Measurements from ENCODE around the gene INHBB. TPM values are rescaled to one million over a fixed set of nuclear protein-coding genes. Genes with fewer than 3 reads are reported as not detected.
A peak's percentile ranks its signal among the peaks of the same experiment; 100 is the strongest.

Gene INHBB
- polyA plus RNA-seq = 1 to 10 TPM in 1 of 2 donors, under 1 TPM in 1; 0.51 to 1.6 TPM

- H3K27ac ChIP-seq (ENCODE audit: low read depth in 2 of 2, low read length in 1 of 2) = no peak within 1 kb of the TSS
- H3K27me3 ChIP-seq (ENCODE audit: control insufficient read depth in 1 of 2, insufficient read depth in 2 of 2, low read length in 2 of 2) = peaks cover 0 to 19% of the 10 kb centered on the region in 2 donors
- H3K4me1 ChIP-seq (ENCODE audit: control insufficient read depth in 2 of 2, insufficient read depth in 2 of 2, low read length in 1 of 2) = peaks cover 4 to 12% of the 10 kb centered on the region in 2 donors
- 1 to 3% methylated on average over 65 to 99 of the region's 99 CpGs for WGBS, 2 donors
- no peaks in the 10 kb centered on the region for H3K36me3 ChIP-seq (ENCODE audit: control insufficient read depth in 2 of 2, insufficient read depth in 2 of 2, low read length in 1 of 2)
- H3K4me3 ChIP-seq (ENCODE audit: low read depth in 1 of 2, low read length in 2 of 2) = peak within 1 kb of the TSS; percentile 48 to 63
- no peaks in the 10 kb centered on the region for H3K9me3 ChIP-seq (ENCODE audit: control insufficient read depth in 2 of 2, insufficient read depth in 1 of 2, low read depth in 1 of 2, low read length in 1 of 2)
Measured at GRCh38 chr2:120346026-120346666, at the start of gene INHBB. INHBB (plus strand) TSS chr2:120346136; CDS start chr2:120346189, 53 bp downstream.

- 84% methylated on average over 7 of the region's 7 CpGs for WGBS, 2 donors
- Histone ChIP-seq H3K9me3 (ENCODE audit: control insufficient read depth in 2 of 2, insufficient read depth in 1 of 2, low read depth in 1 of 2, low read length in 1 of 2) (no peaks in the 10 kb centered on the region), H3K4me3 (ENCODE audit: low read depth in 1 of 2, low read length in 2 of 2) (no peak overlapping the region), H3K4me1 (ENCODE audit: control insufficient read depth in 2 of 2, insufficient read depth in 2 of 2, low read length in 1 of 2) (peaks cover 0 to 2% of the 10 kb centered on the region in 2 donors), H3K27me3 (ENCODE audit: control insufficient read depth in 1 of 2, insufficient read depth in 2 of 2, low read length in 2 of 2) (no peaks in the 10 kb centered on the region), H3K36me3 (ENCODE audit: control insufficient read depth in 2 of 2, insufficient read depth in 2 of 2, low read length in 1 of 2) (peaks cover 0 to 6% of the 10 kb centered on the region in 2 donors), H3K27ac (ENCODE audit: low read depth in 2 of 2, low read length in 1 of 2) (no peak overlapping the region)
Measured at GRCh38 chr2:120298173-120298835, 47.6 kb upstream of the INHBB start.

- Histone ChIP-seq H3K9me3 (ENCODE audit: control insufficient read depth in 2 of 2, insufficient read depth in 1 of 2, low read depth in 1 of 2, low read length in 1 of 2) (no peaks in the 10 kb centered on the region), H3K4me3 (ENCODE audit: low read depth in 1 of 2, low read length in 2 of 2) (no peak overlapping the region), H3K27ac (ENCODE audit: low read depth in 2 of 2, low read length in 1 of 2) (no peak overlapping the region), H3K36me3 (ENCODE audit: control insufficient read depth in 2 of 2, insufficient read depth in 2 of 2, low read length in 1 of 2) (peaks cover 0 to 5% of the 10 kb centered on the region in 2 donors), H3K4me1 (ENCODE audit: control insufficient read depth in 2 of 2, insufficient read depth in 2 of 2, low read length in 1 of 2) (peaks cover 0 to 2% of the 10 kb centered on the region in 2 donors), H3K27me3 (ENCODE audit: control insufficient read depth in 1 of 2, insufficient read depth in 2 of 2, low read length in 2 of 2) (no peaks in the 10 kb centered on the region)
- WGBS, 2 donors = 97 to 98% methylated on average over 9 of the region's 9 CpGs
Measured at GRCh38 chr2:120299004-120299403, 46.9 kb upstream of the INHBB start.

- peaks cover 0 to 2% of the 10 kb centered on the region in 2 donors for H3K4me1 ChIP-seq (ENCODE audit: control insufficient read depth in 2 of 2, insufficient read depth in 2 of 2, low read length in 1 of 2)
- H3K27ac ChIP-seq (ENCODE audit: low read depth in 2 of 2, low read length in 1 of 2) = peak overlapping the region in 1 of 2 donors; percentile 16
- no peak overlapping the region for H3K4me3 ChIP-seq (ENCODE audit: low read depth in 1 of 2, low read length in 2 of 2)
- H3K9me3 ChIP-seq (ENCODE audit: control insufficient read depth in 2 of 2, insufficient read depth in 1 of 2, low read depth in 1 of 2, low read length in 1 of 2) = no peaks in the 10 kb centered on the region
- 93 to 94% methylated on average over 6 of the region's 6 CpGs for WGBS, 2 donors
- H3K27me3 ChIP-seq (ENCODE audit: control insufficient read depth in 1 of 2, insufficient read depth in 2 of 2, low read length in 2 of 2) = no peaks in the 10 kb centered on the region
- peaks cover 0 to 4% of the 10 kb centered on the region in 2 donors for H3K36me3 ChIP-seq (ENCODE audit: control insufficient read depth in 2 of 2, insufficient read depth in 2 of 2, low read length in 1 of 2)
Measured at GRCh38 chr2:120299561-120299960, 46.4 kb upstream of the INHBB start.

- Histone ChIP-seq H3K4me1 (ENCODE audit: control insufficient read depth in 2 of 2, insufficient read depth in 2 of 2, low read length in 1 of 2) (peaks cover 0 to 2% of the 10 kb centered on the region in 2 donors), H3K36me3 (ENCODE audit: control insufficient read depth in 2 of 2, insufficient read depth in 2 of 2, low read length in 1 of 2) (peaks cover 1 to 4% of the 10 kb centered on the region in 2 donors), H3K9me3 (ENCODE audit: control insufficient read depth in 2 of 2, insufficient read depth in 1 of 2, low read depth in 1 of 2, low read length in 1 of 2) (no peaks in the 10 kb centered on the region), H3K4me3 (ENCODE audit: low read depth in 1 of 2, low read length in 2 of 2) (no peak overlapping the region), H3K27me3 (ENCODE audit: control insufficient read depth in 1 of 2, insufficient read depth in 2 of 2, low read length in 2 of 2) (no peaks in the 10 kb centered on the region), H3K27ac (ENCODE audit: low read depth in 2 of 2, low read length in 1 of 2) (peak overlapping the region; percentile 72 to 84)
- WGBS, 2 donors = 64 to 77% methylated on average over 10 of the region's 10 CpGs
Measured at GRCh38 chr2:120300385-120300784, 45.6 kb upstream of the INHBB start.

- no peak overlapping the region for H3K4me3 ChIP-seq (ENCODE audit: low read depth in 1 of 2, low read length in 2 of 2)
- 93 to 94% methylated on average over 5 of the region's 5 CpGs for WGBS, 2 donors
- H3K36me3 ChIP-seq (ENCODE audit: control insufficient read depth in 2 of 2, insufficient read depth in 2 of 2, low read length in 1 of 2) = peaks cover 3 to 4% of the 10 kb centered on the region in 2 donors
- H3K9me3 ChIP-seq (ENCODE audit: control insufficient read depth in 2 of 2, insufficient read depth in 1 of 2, low read depth in 1 of 2, low read length in 1 of 2) = no peaks in the 10 kb centered on the region
- peaks cover 0 to 2% of the 10 kb centered on the region in 2 donors for H3K4me1 ChIP-seq (ENCODE audit: control insufficient read depth in 2 of 2, insufficient read depth in 2 of 2, low read length in 1 of 2)
- no peak overlapping the region for H3K27ac ChIP-seq (ENCODE audit: low read depth in 2 of 2, low read length in 1 of 2)
- H3K27me3 ChIP-seq (ENCODE audit: control insufficient read depth in 1 of 2, insufficient read depth in 2 of 2, low read length in 2 of 2) = no peaks in the 10 kb centered on the region
Measured at GRCh38 chr2:120301284-120301683, 44.7 kb upstream of the INHBB start.

GRCh38 chr2:120302301-120302700 lies 43.6 kb upstream of the INHBB start:
- Histone ChIP-seq H3K9me3 (ENCODE audit: control insufficient read depth in 2 of 2, insufficient read depth in 1 of 2, low read depth in 1 of 2, low read length in 1 of 2) (no peaks in the 10 kb centered on the region), H3K27me3 (ENCODE audit: control insufficient read depth in 1 of 2, insufficient read depth in 2 of 2, low read length in 2 of 2) (no peaks in the 10 kb centered on the region), H3K27ac (ENCODE audit: low read depth in 2 of 2, low read length in 1 of 2) (no peak overlapping the region), H3K36me3 (ENCODE audit: control insufficient read depth in 2 of 2, insufficient read depth in 2 of 2, low read length in 1 of 2) (peaks cover 3 to 4% of the 10 kb centered on the region in 2 donors), H3K4me1 (ENCODE audit: control insufficient read depth in 2 of 2, insufficient read depth in 2 of 2, low read length in 1 of 2) (peaks cover 0 to 2% of the 10 kb centered on the region in 2 donors), H3K4me3 (ENCODE audit: low read depth in 1 of 2, low read length in 2 of 2) (no peak overlapping the region)
- 91 to 95% methylated on average over 12 of the region's 12 CpGs for WGBS, 2 donors

GRCh38 chr2:120303177-120303576 lies 42.8 kb upstream of the INHBB start:
- Histone ChIP-seq H3K27me3 (ENCODE audit: control insufficient read depth in 1 of 2, insufficient read depth in 2 of 2, low read length in 2 of 2) (no peaks in the 10 kb centered on the region), H3K36me3 (ENCODE audit: control insufficient read depth in 2 of 2, insufficient read depth in 2 of 2, low read length in 1 of 2) (peaks cover 3% of the 10 kb centered on the region in 2 donors), H3K4me1 (ENCODE audit: control insufficient read depth in 2 of 2, insufficient read depth in 2 of 2, low read length in 1 of 2) (peaks cover 0 to 2% of the 10 kb centered on the region in 2 donors), H3K27ac (ENCODE audit: low read depth in 2 of 2, low read length in 1 of 2) (no peak overlapping the region), H3K9me3 (ENCODE audit: control insufficient read depth in 2 of 2, insufficient read depth in 1 of 2, low read depth in 1 of 2, low read length in 1 of 2) (no peaks in the 10 kb centered on the region), H3K4me3 (ENCODE audit: low read depth in 1 of 2, low read length in 2 of 2) (no peak overlapping the region)
- WGBS, 2 donors = 83 to 85% methylated on average over 6 of the region's 6 CpGs

- Histone ChIP-seq H3K27ac (ENCODE audit: low read depth in 2 of 2, low read length in 1 of 2) (no peak overlapping the region), H3K9me3 (ENCODE audit: control insufficient read depth in 2 of 2, insufficient read depth in 1 of 2, low read depth in 1 of 2, low read length in 1 of 2) (no peaks in the 10 kb centered on the region), H3K4me3 (ENCODE audit: low read depth in 1 of 2, low read length in 2 of 2) (no peak overlapping the region), H3K36me3 (ENCODE audit: control insufficient read depth in 2 of 2, insufficient read depth in 2 of 2, low read length in 1 of 2) (peaks cover 2 to 3% of the 10 kb centered on the region in 2 donors), H3K27me3 (ENCODE audit: control insufficient read depth in 1 of 2, insufficient read depth in 2 of 2, low read length in 2 of 2) (no peaks in the 10 kb centered on the region), H3K4me1 (ENCODE audit: control insufficient read depth in 2 of 2, insufficient read depth in 2 of 2, low read length in 1 of 2) (peaks cover 0 to 2% of the 10 kb centered on the region in 2 donors)
- WGBS, 2 donors = 67 to 84% methylated on average over 6 of the region's 6 CpGs
Measured at GRCh38 chr2:120305296-120305695, 40.6 kb upstream of the INHBB start.
